Uterus (tissue), 4 donors: Measurements from ENCODE around the gene GALNT1. TPM values are rescaled to one million over a fixed set of nuclear protein-coding genes. Genes with fewer than 3 reads are reported as not detected.

Experiments
- DNase-seq, 2 donors: peaks; one replicate each; pipeline ENCODE4 v3.0.0-alpha.2; 2019 to 2020
- H3K27ac ChIP-seq, 2 donors: fragments of 200-600 bp; sonication (generic); 1 replicate in 1 of 2; 2 replicates in 1 of 2; pipeline ENCODE4 v1.5.1; 2016 to 2018
- H3K27me3 ChIP-seq, 2 donors: fragments of 200-600 bp; sonication (generic); one replicate each; pipeline ENCODE4 v1.5.1; 2018 to 2019; ENCODE audit warnings: control low read depth in 1 of 2
- H3K36me3 ChIP-seq, 2 donors: fragments of 200-600 bp; sonication (generic); one replicate each; pipeline ENCODE4 v1.5.1; 2019; ENCODE audit warnings: control low read depth in 1 of 2
- H3K4me1 ChIP-seq, 2 donors: fragments of 200-600 bp; sonication (generic); one replicate each; pipeline ENCODE4 v1.5.1; 2018 to 2019; ENCODE audit warnings: control low read depth in 1 of 2
- H3K4me3 ChIP-seq, 2 donors: fragments of 200-600 bp; sonication (generic); 1 replicate in 1 of 2; 2 replicates in 1 of 2; pipeline ENCODE4 v1.5.1; 2018 to 2019; ENCODE audit warnings: mild to moderate bottlenecking in 1 of 2
- H3K9me3 ChIP-seq, 2 donors: fragments of 200-600 bp; sonication (generic); one replicate each; pipeline ENCODE4 v1.5.1; 2019; ENCODE audit warnings: control low read depth in 1 of 2
- POLR2A ChIP-seq, 2 donors: fragments of 450-650 bp; IDR thresholded peaks; one replicate each; pipeline ENCODE4 v1.6.1; 2016; ENCODE audit warnings: antibody characterized with exemption in 2 of 2, mild to moderate bottlenecking in 1 of 2, moderate library complexity in 1 of 2
- intact Hi-C: fragments of 100-400 bp; cut with DNase I; formaldehyde crosslinking; loops from one replicate; pipeline ENCODE4 v1.15.1; 2023; ENCODE audit warnings: low total_unique reads
- microRNA-seq: library from miRNA; unstranded; fragments of <30 nt; microRNA quantifications from one replicate; pipeline ENCODE4, GENCODE V29; 2016; ENCODE audit warnings: borderline microRNAs expressed, borderline replicate concordance
- total RNA-seq, 4 donors: library from RNA; depleted of rRNA in 3 of 4; stranded (reverse); fragments of >200 nt in 3 of 4; gene quantifications; one replicate each; pipeline versions ENCODE4 v1.1.0 to v1.2.4, GENCODE V29; 2014 to 2023
- TF ChIP-seq, protein P1 (sequence below), 4 experiments: fragments of 200-600 bp in 2 of 4; fragments of 450-650 bp in 2 of 4; sonication (generic) in 2 of 4; IDR thresholded peaks; one replicate each; pipeline ENCODE4 v1.5.1; 2016 to 2019; ENCODE audit warnings: antibody characterized with exemption in 4 of 4, mild to moderate bottlenecking in 2 of 4, moderate library complexity in 1 of 4
- donor health status: DM: yes; HTN: yes; CAD: no.

GALNT1 gene
- total RNA-seq, 4 donors from 2014 or later, result 13.6 to 98.2 (median 33.3) TPM

DNA sequence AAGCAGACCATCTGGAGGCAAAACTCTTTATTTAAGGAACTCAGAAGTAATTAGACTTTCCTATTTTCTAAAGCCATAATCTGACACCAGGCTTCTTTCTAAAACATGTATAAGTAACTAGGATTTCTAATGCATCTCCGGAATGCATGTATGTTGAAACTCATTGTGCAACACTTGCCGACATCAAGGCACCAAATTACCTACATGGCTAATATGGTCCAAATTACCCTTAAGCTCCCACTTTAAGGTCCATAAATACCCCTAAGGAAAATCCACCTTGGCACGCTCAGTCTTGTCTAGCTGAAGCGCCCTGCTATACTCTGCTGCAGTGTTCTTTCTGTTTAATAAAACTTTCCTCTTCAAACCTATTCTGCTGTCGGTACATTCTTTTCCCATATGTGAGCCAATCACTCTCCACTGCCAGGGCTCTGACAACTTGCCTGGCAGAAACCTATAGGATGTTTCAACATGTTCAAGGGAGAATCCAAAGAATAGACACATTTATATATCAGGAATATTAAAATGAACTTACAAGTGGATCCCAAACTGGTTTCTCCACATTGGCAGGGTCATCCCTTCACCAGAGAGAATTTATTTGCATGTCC lies 171.9 kb downstream of the GALNT1 start:
- DNase-seq, result no peak
- no peak overlapping the region for H3K27ac ChIP-seq
- intact Hi-C loops, result no loop called here
- H3K4me3 ChIP-seq, result no peak overlapping the region
- H3K9me3 ChIP-seq, result no peaks in the 10 kb centered on the region
- no peaks in the 10 kb centered on the region for H3K36me3 ChIP-seq
- TF ChIP-seq, protein P1, sequence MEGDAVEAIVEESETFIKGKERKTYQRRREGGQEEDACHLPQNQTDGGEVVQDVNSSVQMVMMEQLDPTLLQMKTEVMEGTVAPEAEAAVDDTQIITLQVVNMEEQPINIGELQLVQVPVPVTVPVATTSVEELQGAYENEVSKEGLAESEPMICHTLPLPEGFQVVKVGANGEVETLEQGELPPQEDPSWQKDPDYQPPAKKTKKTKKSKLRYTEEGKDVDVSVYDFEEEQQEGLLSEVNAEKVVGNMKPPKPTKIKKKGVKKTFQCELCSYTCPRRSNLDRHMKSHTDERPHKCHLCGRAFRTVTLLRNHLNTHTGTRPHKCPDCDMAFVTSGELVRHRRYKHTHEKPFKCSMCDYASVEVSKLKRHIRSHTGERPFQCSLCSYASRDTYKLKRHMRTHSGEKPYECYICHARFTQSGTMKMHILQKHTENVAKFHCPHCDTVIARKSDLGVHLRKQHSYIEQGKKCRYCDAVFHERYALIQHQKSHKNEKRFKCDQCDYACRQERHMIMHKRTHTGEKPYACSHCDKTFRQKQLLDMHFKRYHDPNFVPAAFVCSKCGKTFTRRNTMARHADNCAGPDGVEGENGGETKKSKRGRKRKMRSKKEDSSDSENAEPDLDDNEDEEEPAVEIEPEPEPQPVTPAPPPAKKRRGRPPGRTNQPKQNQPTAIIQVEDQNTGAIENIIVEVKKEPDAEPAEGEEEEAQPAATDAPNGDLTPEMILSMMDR (IDR thresholded peaks at IDR 0.05), result no peak
- no peak for TF ChIP-seq POLR2A (IDR thresholded peaks at IDR 0.05)
- no peaks in the 10 kb centered on the region for H3K27me3 ChIP-seq
- H3K4me1 ChIP-seq, result no peaks in the 10 kb centered on the region

DNA sequence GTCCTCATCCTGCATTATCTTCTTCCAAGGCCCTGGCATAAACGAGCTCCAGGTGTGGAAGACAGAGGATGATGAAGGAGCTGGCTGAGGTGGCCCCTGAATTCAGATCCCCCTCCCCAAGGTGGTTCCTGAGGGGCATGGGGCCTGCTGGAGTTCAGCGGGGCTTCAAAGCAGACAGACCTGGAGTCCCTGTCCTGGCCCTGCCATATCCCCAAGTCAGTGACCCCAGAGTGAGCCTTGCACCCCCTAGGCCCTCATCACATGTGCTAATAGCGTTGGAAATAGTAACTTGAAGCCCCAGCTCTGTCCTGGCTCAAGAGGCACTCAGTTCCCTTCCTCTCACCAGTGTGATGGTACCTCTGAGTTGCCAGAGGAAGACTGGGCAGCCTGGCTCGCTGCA lies 172.9 kb downstream of the GALNT1 start:
- intact Hi-C loops, result no loop called here
- Histone ChIP-seq H3K4me1 (no peaks in the 10 kb centered on the region), H3K4me3 (no peak overlapping the region), H3K9me3 (no peaks in the 10 kb centered on the region), H3K27ac (no peak overlapping the region), H3K36me3 (no peaks in the 10 kb centered on the region), H3K27me3 (no peaks in the 10 kb centered on the region)
- TF ChIP-seq, protein P1 (IDR thresholded peaks at IDR 0.05), result no peak
- no peak for TF ChIP-seq POLR2A (IDR thresholded peaks at IDR 0.05)
- DNase-seq, result no peak

DNA sequence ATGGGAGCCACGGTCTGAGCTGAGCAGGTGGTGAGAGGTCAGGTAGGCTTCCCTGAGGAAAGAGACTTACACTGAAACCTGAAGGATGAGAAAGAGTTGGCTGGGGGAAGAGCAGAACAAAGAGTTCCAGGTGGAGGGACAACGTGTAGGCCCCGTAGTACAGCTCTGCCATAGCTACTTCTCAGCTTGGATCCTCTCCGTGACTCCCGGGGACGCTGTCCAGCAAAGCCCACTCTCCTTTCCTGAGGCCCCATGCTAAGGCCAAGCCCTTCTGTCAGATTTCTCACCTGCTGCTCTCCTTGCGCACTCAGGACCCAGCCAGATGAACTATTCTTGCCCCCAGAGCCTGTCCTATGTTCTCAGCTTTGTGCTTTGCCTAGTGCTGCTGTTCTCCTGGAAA lies 173.8 kb downstream of the GALNT1 start:
- Histone ChIP-seq H3K4me1 (no peaks in the 10 kb centered on the region), H3K27ac (no peak overlapping the region), H3K4me3 (no peak overlapping the region), H3K36me3 (no peaks in the 10 kb centered on the region), H3K9me3 (no peaks in the 10 kb centered on the region), H3K27me3 (no peaks in the 10 kb centered on the region)
- intact Hi-C loops, result no loop called here
- TF ChIP-seq, protein P1 (IDR thresholded peaks at IDR 0.05), result no peak
- no peak for TF ChIP-seq POLR2A (IDR thresholded peaks at IDR 0.05)
- no peak for DNase-seq

DNA sequence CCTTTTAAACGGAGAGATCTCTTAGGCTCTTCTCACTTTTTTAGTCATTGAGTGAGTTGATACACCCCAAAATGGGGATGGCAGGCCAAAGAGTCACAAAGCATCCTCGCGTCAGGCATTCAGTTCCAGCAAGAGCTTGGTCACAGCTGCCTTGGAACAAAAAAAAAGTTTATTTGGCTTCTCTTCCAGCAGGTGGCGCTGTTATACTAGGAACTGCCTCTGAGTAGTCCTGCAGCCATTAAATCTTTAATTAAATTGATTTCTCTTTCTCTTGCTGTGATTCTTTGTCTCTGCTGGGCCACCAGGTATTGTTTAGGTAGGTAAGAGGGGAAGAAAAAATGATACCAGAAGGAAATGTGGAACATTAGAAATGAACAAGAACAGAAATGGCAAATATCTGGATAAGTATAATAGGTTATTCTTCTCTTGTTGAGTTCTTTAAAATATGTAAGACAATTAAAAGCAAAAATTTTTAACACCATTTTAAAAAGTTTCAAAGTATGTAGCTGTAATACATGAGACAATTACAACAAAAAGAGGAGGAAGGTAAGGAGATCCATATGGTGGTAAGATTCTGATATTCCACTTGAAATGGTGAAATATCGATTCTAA lies 175.1 kb downstream of the GALNT1 start:
- Histone ChIP-seq H3K4me3 (no peak overlapping the region), H3K4me1 (no peaks in the 10 kb centered on the region), H3K27me3 (no peaks in the 10 kb centered on the region), H3K36me3 (no peaks in the 10 kb centered on the region), H3K27ac (no peak overlapping the region), H3K9me3 (no peaks in the 10 kb centered on the region)
- intact Hi-C loops, result no loop called here
- TF ChIP-seq POLR2A (IDR thresholded peaks at IDR 0.05), result no peak
- TF ChIP-seq, protein P1 (IDR thresholded peaks at IDR 0.05), result peak; percentile 38 to 69 (median 58)
- no peak for DNase-seq

Small RNAs within 50 kb of the gene (microRNA-seq; reads per million reads assigned to microRNA genes)
- gene MIR3975, result not detected

Other genes with a start within 250 kb of the GALNT1 start
- gene ZNF24, start 237.3 kb upstream of the GALNT1 start, total RNA-seq, result 10 to 100 TPM; 22.0 to 86.7 (median 42.8) TPM
- gene ZNF396, start 204.4 kb upstream of the GALNT1 start, total RNA-seq, result 1 to 10 TPM in 2 of 4 donors, under 1 TPM in 2; 0.26 to 3.9 (median 1.0) TPM
- gene INO80C, start 83.8 kb upstream of the GALNT1 start, total RNA-seq, result 10 to 100 TPM in 1 of 4 donors, 1 to 10 TPM in 1, under 1 TPM in 1, not detected in 1; 0.26 to 14.9 (median 7.0) TPM